Chondrocyte (in vitro differentiated cells): ENCODE results near the gene NDRG3. TPM values are rescaled to one million over a fixed set of nuclear protein-coding genes. Genes with fewer than 3 reads are reported as not detected.

Experiments
- DNase-seq: peaks from one replicate; pipeline ENCODE4 v3.0.0; 2021; ENCODE audit warnings: mixed read lengths, low spot score
- H3K27ac Mint-ChIP-seq: one replicate; pipeline ENCODE4 v1.8.0; 2021; ENCODE audit warnings: mild to moderate bottlenecking, moderate library complexity, mixed read lengths; ENCODE audit not compliant: unreplicated experiment
- H3K27me3 Mint-ChIP-seq: 2 replicates; pipeline ENCODE4 v1.8.0; 2021; ENCODE audit warnings: low read depth, mixed read lengths
- H3K36me3 Mint-ChIP-seq: 2 replicates; pipeline ENCODE4 v1.8.0; 2021; ENCODE audit warnings: low read depth, mixed read lengths
- H3K4me1 Mint-ChIP-seq: 2 replicates; pipeline ENCODE4 v1.8.0; 2021; ENCODE audit warnings: low read depth, mild to moderate bottlenecking, mixed read lengths
- H3K4me3 Mint-ChIP-seq: one replicate; pipeline ENCODE4 v1.8.0; 2021; ENCODE audit warnings: mild to moderate bottlenecking, moderate library complexity, mixed read lengths; ENCODE audit not compliant: unreplicated experiment
- H3K9me3 Mint-ChIP-seq: 2 replicates; pipeline ENCODE4 v1.8.0; 2021; ENCODE audit warnings: low read depth, mixed read lengths
- CTCF ChIP-seq: fragments of 200-600 bp; sonication (generic); IDR thresholded peaks from 2 replicates; pipeline ENCODE4 v1.5.0; 2021; ENCODE audit warnings: antibody characterized with exemption, mild to moderate bottlenecking, moderate library complexity
- total RNA-seq: library from RNA; stranded (reverse); gene quantifications from 3 replicates; pipeline ENCODE4 v1.2.1, GENCODE V29; 2021

Gene NDRG3
- total RNA-seq, 1 donor from 2014 or later = 27.6 TPM

- Mint-ChIP-seq H3K27ac (no peak overlapping the region), H3K36me3 (peaks cover 11% of the 10 kb centered on the region), H3K9me3 (no peaks in the 10 kb centered on the region), H3K4me3 (no peak overlapping the region), H3K27me3 (no peaks in the 10 kb centered on the region), H3K4me1 (no peaks in the 10 kb centered on the region)
- no peak for DNase-seq
- TF ChIP-seq CTCF = peak; percentile 88
Measured at GRCh38 chr20:36754656-36755222, 8.8 kb upstream of the NDRG3 start.

- no peaks in the 10 kb centered on the region for H3K27me3 Mint-ChIP-seq
- no peak overlapping the region for H3K27ac Mint-ChIP-seq
- no peak overlapping the region for H3K4me3 Mint-ChIP-seq
- H3K9me3 Mint-ChIP-seq = no peaks in the 10 kb centered on the region
- TF ChIP-seq CTCF = no peak
- peaks cover 11% of the 10 kb centered on the region for H3K36me3 Mint-ChIP-seq
- no peak for DNase-seq
- H3K4me1 Mint-ChIP-seq = no peaks in the 10 kb centered on the region
Measured at GRCh38 chr20:36752582-36752981, 6.7 kb upstream of the NDRG3 start.

GRCh38 chr20:36745234-36745926 lies 510 bp downstream of the NDRG3 start:
- no peak for TF ChIP-seq CTCF
- Mint-ChIP-seq H3K27ac (peak overlapping the region; percentile 68), H3K27me3 (no peaks in the 10 kb centered on the region), H3K4me1 (peaks cover 22% of the 10 kb centered on the region), H3K36me3 (no peaks in the 10 kb centered on the region), H3K4me3 (peak overlapping the region; percentile 87), H3K9me3 (no peaks in the 10 kb centered on the region)
- DNase-seq = no peak

GRCh38 chr20:36744764-36745191 lies 1.1 kb downstream of the NDRG3 start:
- Mint-ChIP-seq H3K4me3 (peak overlapping the region; percentile 87), H3K4me1 (peaks cover 22% of the 10 kb centered on the region), H3K36me3 (no peaks in the 10 kb centered on the region), H3K27ac (peak overlapping the region; percentile 86), H3K27me3 (no peaks in the 10 kb centered on the region), H3K9me3 (no peaks in the 10 kb centered on the region)
- no peak for DNase-seq
- no peak for TF ChIP-seq CTCF

GRCh38 chr20:36744243-36744642 lies 1.6 kb downstream of the NDRG3 start:
- peak overlapping the region; percentile 87 for H3K4me3 Mint-ChIP-seq
- no peaks in the 10 kb centered on the region for H3K9me3 Mint-ChIP-seq
- H3K36me3 Mint-ChIP-seq = no peaks in the 10 kb centered on the region
- no peak for DNase-seq
- H3K27ac Mint-ChIP-seq = peak overlapping the region; percentile 86
- no peak for TF ChIP-seq CTCF
- H3K27me3 Mint-ChIP-seq = no peaks in the 10 kb centered on the region
- peaks cover 22% of the 10 kb centered on the region for H3K4me1 Mint-ChIP-seq
